HTR-8/SVneo (cell line): ENCODE results near the gene KNOP1.

Source experiments
- DNase-seq: peaks from one replicate; pipeline ENCODE4 v3.0.0; 2011; ENCODE audit warnings: low spot score, mixed read lengths; ENCODE audit not compliant: insufficient read length
- FAIRE-seq: peaks from 2 replicates; lab custom pipeline; 2011; peaks lifted over from hg19 to GRCh38; lab: Jason Lieb, UNC

The KNOP1 gene

DNA sequence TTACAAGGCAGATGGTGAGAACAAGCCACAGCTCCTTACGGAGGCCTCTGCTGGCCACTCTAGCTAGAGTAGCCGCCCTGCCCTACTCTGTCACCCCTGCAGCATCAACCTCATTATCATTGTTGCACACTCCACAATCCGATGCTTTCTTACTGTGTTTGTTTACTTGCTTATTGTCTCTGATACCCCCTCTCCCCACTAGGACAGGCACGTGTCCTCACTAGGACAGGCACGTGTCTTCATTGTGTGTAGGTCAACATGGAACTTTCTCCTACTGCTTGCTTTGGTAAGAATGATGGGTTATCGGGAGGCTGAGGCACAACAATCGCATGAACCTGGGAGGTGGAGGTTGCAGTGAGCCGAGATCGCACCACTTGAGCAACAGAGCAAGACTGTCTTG lies 63.9 kb downstream of the KNOP1 start:
- DNase-seq, result no peak
- no peak for FAIRE-seq
